Chondrocyte (in vitro differentiated cells): ENCODE data around the gene HSPA2. TPM values are rescaled to one million over a fixed set of nuclear protein-coding genes. Genes with fewer than 3 reads are reported as not detected.

Source experiments
- DNase-seq: peaks from one replicate; pipeline ENCODE4 v3.0.0; 2021; ENCODE audit warnings: mixed read lengths, low spot score
- H3K27ac Mint-ChIP-seq: one replicate; pipeline ENCODE4 v1.8.0; 2021; ENCODE audit warnings: mild to moderate bottlenecking, moderate library complexity, mixed read lengths; ENCODE audit not compliant: unreplicated experiment
- H3K27me3 Mint-ChIP-seq: 2 replicates; pipeline ENCODE4 v1.8.0; 2021; ENCODE audit warnings: low read depth, mixed read lengths
- H3K36me3 Mint-ChIP-seq: 2 replicates; pipeline ENCODE4 v1.8.0; 2021; ENCODE audit warnings: low read depth, mixed read lengths
- H3K4me1 Mint-ChIP-seq: 2 replicates; pipeline ENCODE4 v1.8.0; 2021; ENCODE audit warnings: low read depth, mild to moderate bottlenecking, mixed read lengths
- H3K4me3 Mint-ChIP-seq: one replicate; pipeline ENCODE4 v1.8.0; 2021; ENCODE audit warnings: mild to moderate bottlenecking, moderate library complexity, mixed read lengths; ENCODE audit not compliant: unreplicated experiment
- H3K9me3 Mint-ChIP-seq: 2 replicates; pipeline ENCODE4 v1.8.0; 2021; ENCODE audit warnings: low read depth, mixed read lengths
- total RNA-seq: library from RNA; stranded (reverse); gene quantifications from 3 replicates; pipeline ENCODE4 v1.2.1, GENCODE V29; 2021
- TF ChIP-seq, protein P1 (sequence below): fragments of 200-600 bp; sonication (generic); IDR thresholded peaks from 2 replicates; pipeline ENCODE4 v1.5.0; 2021; ENCODE audit warnings: antibody characterized with exemption, mild to moderate bottlenecking, moderate library complexity

The HSPA2 gene
- total RNA-seq, 1 donor from 2014 or later, result 1.7 TPM

DNA sequence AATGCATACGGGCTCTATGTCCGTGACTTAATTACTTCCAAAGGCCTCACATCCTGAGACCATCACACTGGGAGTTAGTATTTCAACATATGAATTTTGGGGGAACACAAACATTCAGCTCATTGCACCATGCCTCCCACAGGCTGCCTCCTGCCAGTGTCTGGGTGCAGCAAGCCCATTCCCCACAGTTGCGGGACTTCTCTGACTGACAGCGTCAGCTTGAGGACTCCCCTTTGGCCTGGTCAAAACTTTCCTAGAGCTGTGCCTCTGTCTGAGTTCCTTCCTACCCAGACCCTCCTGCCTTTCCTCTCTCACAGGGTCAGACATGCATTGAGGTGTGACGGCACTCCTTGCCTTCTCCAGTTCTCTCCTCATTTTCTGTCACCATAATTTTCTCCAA, 36.7 kb downstream of the HSPA2 start:
- Mint-ChIP-seq H3K4me1 (peaks cover 16% of the 10 kb centered on the region), H3K27ac (no peak overlapping the region), H3K36me3 (no peaks in the 10 kb centered on the region), H3K27me3 (no peaks in the 10 kb centered on the region), H3K4me3 (no peak overlapping the region), H3K9me3 (no peaks in the 10 kb centered on the region)
- no peak for DNase-seq
- TF ChIP-seq, protein P1, sequence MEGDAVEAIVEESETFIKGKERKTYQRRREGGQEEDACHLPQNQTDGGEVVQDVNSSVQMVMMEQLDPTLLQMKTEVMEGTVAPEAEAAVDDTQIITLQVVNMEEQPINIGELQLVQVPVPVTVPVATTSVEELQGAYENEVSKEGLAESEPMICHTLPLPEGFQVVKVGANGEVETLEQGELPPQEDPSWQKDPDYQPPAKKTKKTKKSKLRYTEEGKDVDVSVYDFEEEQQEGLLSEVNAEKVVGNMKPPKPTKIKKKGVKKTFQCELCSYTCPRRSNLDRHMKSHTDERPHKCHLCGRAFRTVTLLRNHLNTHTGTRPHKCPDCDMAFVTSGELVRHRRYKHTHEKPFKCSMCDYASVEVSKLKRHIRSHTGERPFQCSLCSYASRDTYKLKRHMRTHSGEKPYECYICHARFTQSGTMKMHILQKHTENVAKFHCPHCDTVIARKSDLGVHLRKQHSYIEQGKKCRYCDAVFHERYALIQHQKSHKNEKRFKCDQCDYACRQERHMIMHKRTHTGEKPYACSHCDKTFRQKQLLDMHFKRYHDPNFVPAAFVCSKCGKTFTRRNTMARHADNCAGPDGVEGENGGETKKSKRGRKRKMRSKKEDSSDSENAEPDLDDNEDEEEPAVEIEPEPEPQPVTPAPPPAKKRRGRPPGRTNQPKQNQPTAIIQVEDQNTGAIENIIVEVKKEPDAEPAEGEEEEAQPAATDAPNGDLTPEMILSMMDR, result no peak

DNA sequence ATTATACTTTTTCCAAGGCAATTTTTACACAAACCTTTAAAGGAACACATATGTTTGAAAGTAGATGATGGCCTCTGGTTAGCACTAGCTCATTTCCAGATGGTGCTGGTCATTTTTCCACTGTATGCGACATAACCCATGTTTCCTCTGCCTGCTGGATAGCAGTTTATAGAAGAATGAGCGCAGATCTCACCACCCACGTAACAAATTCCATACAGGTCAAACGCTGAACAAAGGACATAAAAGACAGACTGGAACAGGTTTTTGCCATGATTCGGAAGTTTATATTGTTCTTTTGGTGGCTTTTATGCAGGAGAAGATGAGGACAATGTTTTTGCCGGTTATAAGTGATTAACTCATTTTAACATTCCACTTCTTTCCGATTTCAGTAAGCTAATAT, 39.9 kb downstream of the HSPA2 start:
- TF ChIP-seq, protein P1, result no peak
- Mint-ChIP-seq H3K27me3 (no peaks in the 10 kb centered on the region), H3K36me3 (no peaks in the 10 kb centered on the region), H3K27ac (no peak overlapping the region), H3K4me1 (no peaks in the 10 kb centered on the region), H3K9me3 (no peaks in the 10 kb centered on the region), H3K4me3 (no peak overlapping the region)
- DNase-seq, result no peak

DNA sequence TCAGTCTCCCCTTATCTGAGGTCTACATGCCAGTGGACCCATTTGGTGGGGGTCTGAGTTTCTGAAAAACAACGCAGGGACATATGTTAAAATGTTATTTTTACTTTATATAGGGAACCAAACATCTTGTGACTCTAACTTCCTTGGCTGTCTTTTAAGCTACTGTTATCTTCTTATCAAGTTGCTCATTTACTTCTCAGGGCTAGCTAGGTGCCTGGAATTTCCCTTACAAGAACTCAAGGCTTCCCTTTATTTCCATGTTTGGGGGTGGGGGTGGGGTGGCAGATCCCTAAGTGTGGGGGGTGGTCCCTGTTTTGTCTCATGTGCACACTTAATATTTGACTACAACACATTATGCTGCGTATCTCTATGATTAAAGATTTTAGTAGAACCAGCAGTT, 40.8 kb downstream of the HSPA2 start:
- no peak overlapping the region for H3K4me3 Mint-ChIP-seq
- TF ChIP-seq, protein P1, result no peak
- H3K4me1 Mint-ChIP-seq, result no peaks in the 10 kb centered on the region
- H3K36me3 Mint-ChIP-seq, result no peaks in the 10 kb centered on the region
- H3K27me3 Mint-ChIP-seq, result no peaks in the 10 kb centered on the region
- H3K27ac Mint-ChIP-seq, result no peak overlapping the region
- H3K9me3 Mint-ChIP-seq, result no peaks in the 10 kb centered on the region
- DNase-seq, result no peak

DNA sequence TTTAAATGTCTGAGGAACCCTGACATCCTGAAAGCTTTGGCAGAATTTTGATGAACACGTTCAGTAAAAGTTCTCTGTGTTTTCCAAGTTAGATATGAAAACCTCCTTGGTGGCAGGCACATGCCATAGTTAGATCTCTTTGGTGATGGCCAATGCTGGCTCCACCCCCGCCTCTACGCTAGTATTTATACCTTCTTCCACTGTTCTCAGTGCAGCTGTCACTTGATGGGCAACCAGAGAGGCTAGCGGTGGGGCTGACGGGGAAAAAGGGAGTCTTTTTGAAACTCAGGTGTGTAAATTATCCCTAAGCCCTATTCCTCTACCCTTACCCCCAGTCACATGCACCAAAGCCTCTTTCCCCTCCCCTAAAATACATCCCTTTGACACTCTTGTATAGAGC, 41.3 kb downstream of the HSPA2 start:
- Mint-ChIP-seq H3K4me1 (no peaks in the 10 kb centered on the region), H3K9me3 (no peaks in the 10 kb centered on the region), H3K4me3 (no peak overlapping the region), H3K27ac (no peak overlapping the region), H3K36me3 (no peaks in the 10 kb centered on the region), H3K27me3 (no peaks in the 10 kb centered on the region)
- TF ChIP-seq, protein P1, result no peak
- no peak for DNase-seq

DNA sequence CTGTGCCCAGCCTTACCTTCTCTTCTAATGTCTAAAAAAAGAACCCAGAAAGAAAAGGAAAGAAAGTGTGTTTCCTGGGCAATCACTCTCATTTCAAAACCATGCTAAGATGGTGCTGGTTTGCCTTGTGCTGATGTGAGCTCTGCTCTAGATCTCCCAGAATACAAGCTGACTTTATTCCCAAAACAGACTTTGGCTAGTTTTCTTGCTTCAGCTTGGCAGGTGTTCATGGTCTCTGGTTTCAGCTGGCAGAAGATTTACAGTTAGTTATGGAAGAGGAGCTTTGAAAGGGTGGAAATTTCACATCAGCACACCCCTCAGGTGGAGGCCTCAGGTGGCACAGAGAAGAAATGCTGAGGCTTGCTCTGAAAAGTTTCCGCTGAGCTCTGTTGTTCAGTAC, 43.6 kb downstream of the HSPA2 start:
- H3K4me1 Mint-ChIP-seq, result no peaks in the 10 kb centered on the region
- no peak for DNase-seq
- TF ChIP-seq, protein P1, result no peak
- no peaks in the 10 kb centered on the region for H3K36me3 Mint-ChIP-seq
- H3K9me3 Mint-ChIP-seq, result no peaks in the 10 kb centered on the region
- no peaks in the 10 kb centered on the region for H3K27me3 Mint-ChIP-seq
- no peak overlapping the region for H3K27ac Mint-ChIP-seq
- no peak overlapping the region for H3K4me3 Mint-ChIP-seq
